ENCODE data around the gene XRCC4.
"Not testable (repeated sequence)": the region's sequence is repeated elsewhere in the genome, so short reads cannot be mapped to it uniquely, and the experiment has no call there.

The XRCC4 gene

DNA sequence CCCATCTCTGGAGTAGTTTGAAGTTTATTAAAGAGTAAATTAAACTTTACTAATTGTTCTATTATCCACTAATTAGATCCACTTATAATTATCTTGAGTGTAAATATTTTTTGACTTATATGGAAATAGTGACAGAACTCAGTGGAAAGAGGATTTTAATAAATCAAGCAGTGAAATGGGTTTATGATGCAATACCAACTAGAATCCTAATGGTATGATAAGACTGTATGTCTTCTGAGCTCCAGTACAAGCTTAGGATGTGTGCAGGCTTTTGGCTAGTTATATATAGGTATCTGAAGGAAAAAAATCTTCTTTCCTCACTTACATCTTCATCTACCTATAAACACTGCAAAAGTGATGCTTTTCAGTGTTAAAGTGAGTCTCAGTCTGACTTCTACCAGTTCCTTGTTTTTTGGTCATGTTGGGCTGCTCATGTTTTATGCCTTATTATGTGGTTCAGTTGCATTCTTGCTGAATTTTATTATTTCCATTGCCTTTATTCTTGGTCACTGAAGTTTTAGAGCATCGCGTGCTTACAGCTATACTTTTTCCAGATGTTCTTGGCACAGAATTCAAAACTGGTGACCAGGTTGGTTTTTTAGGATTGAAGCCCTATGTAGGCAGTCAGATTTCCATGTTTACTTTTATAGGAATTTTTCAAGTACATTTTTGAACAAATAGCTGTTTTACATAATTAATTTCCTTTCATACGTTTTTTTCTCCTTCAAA, 30.5 kb downstream of the XRCC4 start:
- FAIRE-seq, result no peak
- no peak for DNase-seq (ENCODE audit: insufficient read length, low spot score)

DNA sequence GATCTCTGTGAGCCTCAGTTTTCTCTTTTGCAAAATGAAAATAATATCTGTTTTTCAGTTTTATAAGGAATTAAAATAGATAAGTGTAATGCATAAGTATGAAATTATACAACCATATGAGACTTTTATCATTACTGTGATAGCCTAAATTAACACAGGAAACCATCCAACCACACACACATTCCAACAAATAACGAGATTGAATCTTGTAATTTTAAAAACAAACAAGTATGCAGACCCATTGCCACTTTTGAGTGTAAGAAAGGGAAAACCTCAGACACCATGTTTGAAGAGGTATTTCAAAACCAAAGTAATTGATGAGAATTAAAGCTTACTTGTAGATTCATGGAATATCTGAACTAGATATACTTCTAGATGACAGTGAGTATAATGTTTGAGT, 32.0 kb downstream of the XRCC4 start:
- no peak for FAIRE-seq
- no peak for DNase-seq (ENCODE audit: insufficient read length, low spot score)

DNA sequence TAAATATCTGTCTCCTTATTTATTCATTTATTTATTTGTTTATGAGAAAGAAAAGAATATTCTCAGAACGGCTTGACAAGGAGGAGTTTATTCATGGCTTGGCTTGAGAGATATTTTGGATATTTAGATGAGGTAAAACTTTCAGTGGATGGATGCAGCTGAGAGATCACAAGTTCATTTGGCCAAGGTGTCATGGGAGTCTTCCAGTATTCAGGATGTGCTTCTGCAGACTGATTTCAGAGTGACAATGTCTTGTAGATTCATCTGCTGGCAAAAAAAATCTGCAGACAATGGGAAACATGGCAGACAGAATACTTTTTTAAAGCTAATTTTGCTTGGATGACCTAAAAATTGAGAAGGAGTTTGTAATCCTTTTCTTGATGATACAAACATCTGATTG, 38.5 kb downstream of the XRCC4 start:
- FAIRE-seq (no peak), DNase-seq (ENCODE audit: insufficient read length, low spot score) (no peak)

DNA sequence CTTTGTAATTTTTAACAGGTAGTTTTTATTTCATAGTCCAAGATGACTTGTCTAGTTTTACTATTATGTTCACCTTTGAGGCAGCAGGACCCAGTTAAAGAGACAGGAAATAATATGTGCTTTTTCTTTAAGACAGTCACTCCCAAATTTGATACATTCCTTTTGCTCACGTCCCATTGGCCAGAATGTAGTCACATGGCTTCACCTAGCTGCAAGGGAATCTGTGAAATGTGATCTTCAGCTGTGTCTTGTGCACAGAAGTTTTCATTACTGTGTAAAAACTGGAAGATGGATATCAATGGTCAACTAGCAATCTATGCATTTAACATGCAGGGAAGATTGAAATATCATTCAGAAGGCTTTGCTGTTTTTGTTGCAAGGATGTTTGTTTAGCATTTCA, 41.1 kb downstream of the XRCC4 start:
- FAIRE-seq (no peak), DNase-seq (ENCODE audit: insufficient read length, low spot score) (no peak)

DNA sequence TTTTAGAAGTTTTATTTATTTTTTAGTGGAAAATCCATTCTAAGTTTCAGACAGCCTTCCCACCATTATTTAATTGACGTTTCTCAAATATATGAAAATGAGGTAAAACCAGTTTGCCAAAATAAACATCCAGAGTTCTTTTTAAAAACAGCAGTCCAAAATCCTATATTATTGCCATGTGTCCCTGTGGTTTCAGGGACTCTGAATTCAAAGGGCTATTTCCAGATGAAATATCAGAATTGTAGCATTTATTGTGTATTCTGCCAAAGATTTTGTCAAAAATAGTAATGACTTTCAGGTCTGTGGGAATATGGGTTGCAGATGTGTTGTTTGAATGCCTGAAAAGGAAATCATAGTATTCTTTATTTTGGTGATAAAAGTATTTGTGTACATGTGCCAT, 41.6 kb downstream of the XRCC4 start:
- DNase-seq (ENCODE audit: insufficient read length, low spot score) (no peak), FAIRE-seq (no peak)

DNA sequence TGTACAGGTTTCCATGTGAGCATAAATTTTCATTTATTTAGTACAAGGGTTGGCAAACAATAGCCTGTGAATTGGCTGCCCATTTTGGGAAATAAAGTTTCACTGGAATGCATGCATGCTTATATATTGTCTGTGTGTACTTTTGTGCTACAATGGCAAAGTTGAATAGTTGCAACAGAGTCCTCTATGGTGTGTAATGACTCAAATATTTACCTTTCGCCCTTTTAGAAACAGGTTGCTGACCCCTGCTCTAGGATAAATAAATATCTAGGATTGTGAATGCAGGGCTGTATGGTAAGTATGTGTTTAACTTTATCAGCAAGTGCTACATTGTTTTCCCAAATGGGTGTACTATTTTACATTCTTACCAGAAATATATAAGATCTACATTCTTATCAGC, 47.2 kb downstream of the XRCC4 start:
- DNase-seq (ENCODE audit: insufficient read length, low spot score) (no peak), FAIRE-seq (no peak)

DNA sequence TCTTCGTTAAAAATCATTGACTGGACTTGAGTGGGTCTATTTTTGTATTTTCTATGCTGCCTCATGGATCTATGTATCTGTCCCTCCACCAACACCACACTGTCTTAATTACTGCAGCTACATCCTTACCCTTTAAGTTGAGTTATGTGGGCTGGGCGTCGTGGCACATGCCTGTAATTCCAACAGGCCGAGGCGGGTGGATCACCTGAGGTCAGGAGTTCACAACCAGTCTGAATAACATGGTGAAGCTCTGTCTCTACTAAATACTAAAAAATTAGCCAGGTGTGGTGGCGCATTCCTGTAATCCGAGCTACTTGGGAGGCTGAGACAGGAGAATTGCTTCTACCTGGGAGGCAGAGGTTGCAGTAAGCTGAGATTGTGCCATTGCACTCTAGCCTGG, 48.2 kb downstream of the XRCC4 start:
- FAIRE-seq (no peak), DNase-seq (ENCODE audit: insufficient read length, low spot score) (no peak)

DNA sequence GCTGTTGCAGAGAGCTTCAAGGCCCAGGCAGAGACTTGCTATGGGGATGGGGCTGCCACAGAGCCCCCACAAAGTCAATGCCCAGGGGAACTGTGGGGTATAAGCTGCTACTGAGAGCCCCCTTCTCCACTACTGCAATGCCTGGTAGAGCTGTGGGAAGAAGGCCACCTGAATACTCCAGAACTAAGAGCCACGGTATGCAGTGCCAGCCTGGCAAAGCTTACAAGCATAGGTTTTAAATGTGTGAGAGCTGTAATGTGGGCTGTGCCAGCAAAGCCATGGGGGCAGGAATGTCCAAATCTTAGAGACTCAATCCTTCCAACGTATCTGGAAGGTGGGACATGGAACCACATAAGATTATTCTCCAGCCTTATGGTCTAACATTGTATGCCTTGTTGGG, 49.2 kb downstream of the XRCC4 start:
- FAIRE-seq, result no peak

DNA sequence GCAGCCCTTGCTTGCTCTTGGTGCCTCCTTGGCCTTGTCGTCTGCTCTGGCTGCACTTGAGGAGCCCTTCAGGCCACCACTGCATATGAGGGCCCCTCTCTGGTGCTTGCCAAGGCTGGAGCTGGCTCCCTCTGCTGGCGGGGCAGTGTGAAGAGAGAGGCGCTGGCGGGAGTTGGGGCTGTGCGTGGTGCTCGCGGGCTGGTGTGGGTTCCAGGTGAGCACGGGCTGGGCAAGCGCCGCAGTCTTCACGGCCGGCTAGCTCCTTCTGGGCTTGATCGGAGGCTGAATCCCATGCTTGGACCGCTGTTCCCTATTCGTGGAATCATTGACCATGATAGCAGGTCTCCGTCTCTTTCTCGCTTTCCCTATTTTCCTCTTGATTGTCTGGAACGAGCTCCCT, 56.5 kb downstream of the XRCC4 start:
- DNase-seq (ENCODE audit: insufficient read length, low spot score) (no peak), FAIRE-seq (no peak)

More for the DNA sequence above, 49.2 kb downstream of the XRCC4 start:
- DNase-seq (ENCODE audit: insufficient read length, low spot score), result no peak

DNA sequence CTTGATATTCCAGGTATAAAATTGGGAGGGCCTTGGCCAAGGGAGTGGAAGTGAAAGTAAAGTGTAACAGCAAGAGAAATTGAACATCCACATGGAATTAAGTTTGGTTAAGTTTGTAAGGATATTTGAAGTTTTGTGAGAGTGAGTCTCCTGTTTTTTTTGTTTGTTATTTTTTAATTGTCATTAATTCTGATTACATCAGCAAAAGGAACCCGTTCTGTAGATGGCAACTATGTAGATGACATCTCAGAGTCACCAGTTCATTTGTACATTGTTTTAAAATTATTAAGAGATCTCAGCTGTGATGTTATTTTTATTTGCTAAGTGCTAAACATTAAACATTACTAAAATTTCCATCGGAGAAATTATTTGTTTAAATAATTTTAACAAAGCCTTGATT, 65.2 kb downstream of the XRCC4 start:
- no peak for FAIRE-seq
- DNase-seq (ENCODE audit: insufficient read length, low spot score), result no peak

DNA sequence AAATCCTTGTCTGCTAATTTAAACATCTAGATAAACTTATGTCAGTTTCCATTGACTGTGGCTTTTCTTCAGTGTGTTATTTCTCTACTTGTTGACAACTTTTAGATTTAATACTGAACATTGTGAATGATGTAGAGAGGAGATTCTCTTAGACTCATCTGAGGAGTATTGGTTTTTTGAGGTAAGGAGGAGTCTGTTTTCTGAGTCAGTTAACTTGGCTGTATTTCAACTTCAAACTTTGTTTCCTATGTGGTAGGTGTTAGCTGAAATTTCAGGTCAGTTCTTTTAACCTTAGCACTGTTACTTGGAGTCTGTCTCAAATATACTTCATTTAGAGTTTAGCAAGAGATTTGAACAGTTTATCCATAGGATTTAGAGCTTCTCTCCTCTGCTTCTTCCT, 67.9 kb downstream of the XRCC4 start:
- DNase-seq (ENCODE audit: insufficient read length, low spot score) (no peak), FAIRE-seq (no peak)

DNA sequence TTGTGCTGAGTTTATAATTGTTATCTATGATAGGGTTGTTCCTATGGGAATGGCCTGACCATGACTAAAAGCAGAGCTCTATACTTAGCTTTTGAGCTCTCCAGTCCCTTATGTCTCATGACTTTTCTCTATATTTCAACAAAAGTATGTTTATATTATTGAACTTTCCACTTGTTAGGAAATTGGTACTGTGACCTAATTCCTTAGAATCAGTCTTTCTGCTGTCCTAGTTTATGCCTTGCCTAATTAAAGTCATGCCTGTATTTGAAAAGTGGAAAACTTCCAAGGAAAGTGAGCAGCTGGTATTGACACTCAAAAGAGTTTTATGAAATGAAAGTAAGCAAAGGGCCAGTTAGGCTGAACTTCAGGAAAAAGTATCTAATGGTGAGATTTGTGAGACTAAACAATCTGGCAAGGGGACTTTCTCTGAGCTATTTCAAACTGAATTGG, 68.6 kb downstream of the XRCC4 start:
- DNase-seq (ENCODE audit: insufficient read length, low spot score) (no peak), FAIRE-seq (no peak)

DNA sequence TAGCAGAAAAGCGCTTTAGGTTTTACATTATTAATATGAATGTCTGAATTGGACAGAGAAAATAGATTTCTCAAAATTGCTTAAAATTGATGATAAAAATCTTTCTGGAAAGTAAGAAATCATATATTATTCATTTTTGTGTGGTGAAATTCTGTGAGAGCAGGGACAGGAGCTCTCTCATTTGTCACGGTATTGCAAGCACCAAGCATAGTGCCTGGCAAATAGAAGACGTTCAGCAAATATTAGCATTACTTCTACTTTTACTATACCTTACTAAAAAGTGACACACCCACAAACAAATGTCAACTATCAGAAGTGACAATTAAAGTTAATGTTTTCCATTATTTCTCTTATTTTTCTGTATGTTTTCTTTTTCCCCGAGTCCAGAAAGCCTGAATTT, 69.1 kb downstream of the XRCC4 start:
- no peak for FAIRE-seq

DNA sequence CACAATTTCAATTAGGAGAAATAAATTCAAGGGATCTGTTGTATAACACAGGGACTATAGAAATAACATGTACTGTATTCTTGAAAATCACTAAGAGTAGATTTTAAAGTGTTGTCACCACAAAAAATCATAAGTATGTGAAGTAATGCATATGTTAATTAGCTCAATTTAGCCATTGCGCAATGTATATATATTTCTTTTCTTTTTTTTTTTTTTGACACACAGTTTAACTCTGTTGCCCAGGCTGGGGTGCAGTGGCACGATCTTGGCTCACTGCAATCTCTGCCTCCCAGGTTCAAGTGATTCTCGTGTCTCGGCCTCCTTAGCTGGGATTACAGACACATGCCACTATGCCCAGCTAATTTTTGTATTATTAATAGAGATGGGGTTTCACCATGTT, 70.2 kb downstream of the XRCC4 start:
- DNase-seq (ENCODE audit: insufficient read length, low spot score) (no peak), FAIRE-seq (no peak)

More for the DNA sequence above, 69.1 kb downstream of the XRCC4 start:
- DNase-seq (ENCODE audit: insufficient read length, low spot score), result no peak

DNA sequence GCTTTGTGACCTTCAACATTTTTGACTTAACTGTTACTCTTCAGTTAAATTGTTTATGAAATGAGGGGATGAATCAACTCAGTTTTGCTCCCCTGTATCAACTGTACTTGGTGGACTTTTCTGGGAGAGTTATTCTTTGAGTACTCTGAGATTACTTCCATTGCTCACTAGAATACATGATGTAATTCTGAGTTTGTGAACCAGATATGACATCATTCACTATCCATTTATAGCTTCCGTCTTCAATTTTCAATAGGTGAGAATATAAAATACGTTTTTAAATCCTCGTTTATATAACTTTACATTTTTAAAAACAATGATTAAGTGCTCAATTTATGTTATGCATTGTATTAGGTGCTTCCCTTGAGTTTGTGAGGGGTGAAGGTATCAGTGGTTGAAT, 71.0 kb downstream of the XRCC4 start:
- FAIRE-seq (no peak), DNase-seq (ENCODE audit: insufficient read length, low spot score) (no peak)

DNA sequence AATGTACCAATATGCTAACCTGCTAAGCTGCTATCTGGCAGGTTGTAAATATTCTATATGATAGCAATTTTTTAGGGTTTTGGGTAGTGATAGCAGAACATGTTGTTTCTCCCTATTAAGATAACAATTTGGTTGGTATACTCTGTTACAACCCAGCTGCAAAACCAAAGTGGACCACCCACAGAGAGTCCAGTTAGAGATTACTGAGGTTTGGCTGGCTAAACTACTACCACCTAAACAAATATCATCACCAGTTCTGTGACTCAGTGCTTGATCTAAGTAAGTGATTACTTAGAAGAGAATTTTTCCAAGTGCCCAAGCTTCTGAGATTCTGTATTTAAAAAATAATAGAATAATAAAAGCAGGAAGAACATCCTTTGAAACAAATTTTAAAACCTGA, 72.3 kb downstream of the XRCC4 start:
- DNase-seq (ENCODE audit: insufficient read length, low spot score) (no peak), FAIRE-seq (no peak)

DNA sequence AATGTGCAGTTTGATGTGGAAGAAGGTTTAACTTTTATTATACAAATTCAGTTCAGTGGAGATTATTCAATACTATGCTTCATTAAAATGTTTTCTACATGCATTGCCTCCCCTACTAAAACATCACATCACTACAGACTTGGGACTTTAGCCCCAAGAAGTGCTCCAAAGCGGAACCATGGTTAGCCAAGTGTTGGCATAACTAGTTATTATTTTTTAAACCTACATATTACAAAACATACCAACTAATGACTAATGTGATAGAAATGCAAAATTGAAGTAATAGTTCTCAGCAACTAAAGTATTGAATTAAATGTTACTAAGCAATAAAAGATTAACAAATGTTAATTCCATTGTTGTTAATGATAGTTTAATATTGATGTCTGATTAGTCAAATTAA, 74.5 kb downstream of the XRCC4 start:
- FAIRE-seq (no peak), DNase-seq (ENCODE audit: insufficient read length, low spot score) (no peak)

DNA sequence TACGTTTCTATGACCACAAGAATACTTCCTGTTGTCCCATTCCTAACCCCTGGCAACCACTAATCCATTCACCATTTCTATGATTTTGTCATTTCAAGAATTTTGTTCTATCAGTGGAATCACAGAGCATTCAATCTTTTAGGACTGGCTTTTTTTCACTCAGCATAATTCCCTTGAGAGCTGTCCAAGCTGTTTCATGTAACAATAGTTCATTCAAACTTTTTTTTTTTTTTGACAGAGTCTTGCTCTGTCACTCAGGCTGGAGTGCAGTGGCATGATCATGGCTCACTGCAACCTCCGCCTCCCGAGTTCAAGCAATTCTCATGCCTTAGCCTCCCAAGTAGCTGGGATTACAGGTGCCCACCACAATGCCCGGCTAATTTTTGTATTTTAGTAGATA, 75.6 kb downstream of the XRCC4 start:
- not testable (repeated sequence) for FAIRE-seq; DNase-seq (ENCODE audit: insufficient read length, low spot score)

DNA sequence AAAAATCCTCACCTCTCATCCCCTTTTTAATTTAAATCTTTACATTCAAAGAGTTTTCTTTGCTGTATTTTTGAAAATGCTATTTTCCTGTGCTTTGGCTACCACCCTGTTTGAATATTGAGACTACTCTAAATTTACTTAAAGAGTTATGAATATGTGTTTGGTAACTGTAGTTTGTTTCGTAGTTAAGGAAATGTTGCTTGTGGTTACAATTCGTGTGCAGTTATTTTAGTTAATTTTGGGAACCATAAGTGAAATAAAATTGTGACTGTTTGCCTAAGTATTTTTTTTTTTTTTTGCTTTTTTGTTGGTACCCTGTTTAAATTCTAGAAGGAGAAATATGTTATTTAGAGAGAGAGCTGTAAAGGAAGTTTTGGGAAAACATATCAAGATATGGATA, 78.7 kb downstream of the XRCC4 start:
- FAIRE-seq (no peak), DNase-seq (ENCODE audit: insufficient read length, low spot score) (no peak)

DNA sequence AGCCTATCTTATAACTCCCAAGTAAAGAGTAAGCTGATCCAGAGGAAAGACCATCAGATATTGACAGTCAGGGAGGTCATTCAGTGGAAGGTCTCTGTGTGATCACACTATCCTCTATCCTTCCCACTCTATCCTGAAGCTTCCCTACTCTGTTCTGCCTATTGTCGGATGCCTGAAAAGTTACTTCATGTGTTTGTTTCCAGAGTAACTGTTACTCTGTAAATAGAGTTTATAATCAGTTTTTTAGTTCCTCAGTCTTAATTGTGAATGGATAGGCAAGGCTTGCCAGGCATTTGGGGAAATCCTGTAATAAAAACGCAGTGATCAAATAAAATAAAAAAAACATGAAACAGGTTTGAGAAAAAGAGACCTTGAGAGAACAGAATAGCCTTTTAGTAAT, 79.8 kb downstream of the XRCC4 start:
- DNase-seq (ENCODE audit: insufficient read length, low spot score) (no peak), FAIRE-seq (no peak)

DNA sequence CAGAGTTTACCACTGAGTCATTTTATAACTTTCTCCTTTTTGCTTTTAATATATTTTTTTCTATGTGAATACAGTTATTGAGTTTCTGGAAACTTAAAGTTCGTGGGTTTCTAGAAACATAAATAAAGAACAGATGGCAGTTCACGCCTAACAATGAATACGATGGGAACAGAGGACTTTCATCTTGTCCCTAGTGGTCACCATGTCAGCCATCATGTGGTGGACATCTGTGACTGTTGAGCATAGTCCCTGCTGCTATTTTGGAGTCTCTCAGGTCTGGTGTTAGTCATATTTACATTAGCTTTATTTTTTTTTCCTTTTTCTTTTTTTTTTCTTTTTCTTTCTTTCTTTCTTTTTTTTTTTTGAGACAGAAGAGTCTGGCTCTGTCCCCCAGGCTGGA, 85.3 kb downstream of the XRCC4 start:
- DNase-seq (ENCODE audit: insufficient read length, low spot score) (no peak), FAIRE-seq (no peak)

DNA sequence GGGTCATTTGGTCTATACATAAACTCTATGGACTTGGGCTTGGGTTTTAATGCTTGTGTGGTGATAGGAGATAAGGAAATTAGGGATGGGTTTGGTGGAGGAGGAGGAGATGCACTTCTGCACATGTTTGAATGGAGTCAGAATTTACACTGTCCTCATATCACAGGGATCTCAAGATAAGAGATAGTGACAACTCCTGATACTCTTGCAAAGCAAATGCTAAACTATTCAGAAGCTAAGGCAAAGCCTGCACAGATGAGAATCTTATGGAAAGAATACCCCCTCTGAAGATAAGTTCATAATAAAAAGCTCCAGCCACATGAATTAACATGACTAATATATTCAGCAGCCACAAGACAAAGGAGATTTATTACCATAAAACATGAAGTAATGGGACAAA, 90.2 kb downstream of the XRCC4 start:
- no peak for FAIRE-seq
- no peak for DNase-seq (ENCODE audit: insufficient read length, low spot score)

Data from HTR-8/SVneo (cell line).